Caco-2 (cell line): ENCODE results near the gene SPTBN1. TPM values are rescaled to one million over a fixed set of nuclear protein-coding genes. Genes with fewer than 3 reads are reported as not detected.

Source experiments
- BruUV-seq: library from RNA; stranded (reverse); fragments of 400-500 nt; replicated peaks from 2 replicates; lab custom pipeline; 2021; lab: Mats Ljungman, UMichigan
- CTCF ChIA-PET: fragments of 300-600 bp; sonication (Branson Sonifier 250); formaldehyde crosslinking; loops from one replicate; lab custom pipeline; 2022; ENCODE audit warnings: antibody characterized with exemption; lab: Charles Lee
- POLR2A ChIA-PET: fragments of 300-600 bp; sonication (Branson Sonifier 250); formaldehyde crosslinking; loops from one replicate; lab custom pipeline; 2022; ENCODE audit warnings: antibody characterized with exemption; lab: Charles Lee
- DNase-seq, 2 experiments: peaks; one replicate each; pipeline versions ENCODE4 v3.0.0 to v3.0.0-alpha.2; 2020 to 2022
- H3K27me3 ChIP-seq: replicated peaks from 2 replicates; pipeline ENCODE4 v1.6.0; 2011; ENCODE audit warnings: low read length; ENCODE audit not compliant: control insufficient read depth, insufficient read depth
- H3K36me3 ChIP-seq: 2 replicates; pipeline ENCODE4 v1.5.1; 2011; ENCODE audit warnings: low read length; ENCODE audit not compliant: control insufficient read depth, insufficient read depth
- H3K4me1 ChIP-seq: fragments of 250-450 bp; sonication (Bioruptor Pico); 2 replicates; pipeline ENCODE4 v1.5.1; 2020; ENCODE audit warnings: mild to moderate bottlenecking
- H3K4me3 ChIP-seq: 2 replicates; pipeline ENCODE4 v1.5.1; 2011; ENCODE audit warnings: low read depth, mild to moderate bottlenecking, control low read depth, low read length
- H3K9me3 ChIP-seq: fragments of 250-450 bp; sonication (Bioruptor Pico); 2 replicates; pipeline ENCODE4 v1.5.1; 2020; ENCODE audit warnings: mild to moderate bottlenecking, moderate library complexity
- H3K27ac Mint-ChIP-seq: one replicate; pipeline ENCODE4 v1.8.0; 2022; ENCODE audit warnings: mixed read lengths; ENCODE audit not compliant: unreplicated experiment
- H3K27me3 Mint-ChIP-seq: one replicate; pipeline ENCODE4 v1.8.0; 2022; ENCODE audit warnings: mixed read lengths; ENCODE audit not compliant: insufficient read depth, unreplicated experiment
- H3K36me3 Mint-ChIP-seq: one replicate; pipeline ENCODE4 v1.8.0; 2022; ENCODE audit warnings: mild to moderate bottlenecking, mixed read lengths; ENCODE audit not compliant: insufficient read depth, unreplicated experiment
- H3K4me1 Mint-ChIP-seq: one replicate; pipeline ENCODE4 v1.8.0; 2022; ENCODE audit warnings: low read depth, mixed read lengths; ENCODE audit not compliant: unreplicated experiment
- H3K4me3 Mint-ChIP-seq: one replicate; pipeline ENCODE4 v1.8.0; 2022; ENCODE audit warnings: mild to moderate bottlenecking, moderate library complexity, mixed read lengths; ENCODE audit not compliant: unreplicated experiment
- H3K9me3 Mint-ChIP-seq: one replicate; pipeline ENCODE4 v1.8.0; 2022; ENCODE audit warnings: mixed read lengths; ENCODE audit not compliant: unreplicated experiment
- intact Hi-C: fragments of 100-400 bp; cut with micrococcal nuclease; formaldehyde crosslinking; loops from one replicate; pipeline ENCODE4 v1.10.0; 2022; ENCODE audit not compliant: unreplicated experiment
- total RNA-seq: library from RNA; stranded (reverse); gene quantifications from 2 replicates; pipeline ENCODE4 v1.2.3, GENCODE V29; 2022
- TF ChIP-seq, protein P1 (sequence below), 2 experiments: fragments of 200-600 bp in 1 of 2; IDR thresholded peaks; 1 replicate in 1 of 2; 2 replicates in 1 of 2; pipeline versions ENCODE4 v1.5.1 to v1.8.0; 2011 to 2022; ENCODE audit warnings: antibody characterized with exemption in 1 of 2, control low read depth in 1 of 2, inconsistent platforms in 1 of 2, low read depth in 1 of 2, low read length in 1 of 2, mild to moderate bottlenecking in 1 of 2, moderate library complexity in 1 of 2; ENCODE audit not compliant: insufficient read depth in 1 of 2, severe bottlenecking in 1 of 2, unreplicated experiment in 1 of 2

The SPTBN1 gene
- total RNA-seq, 1 experiment from 2014 or later: 361 TPM

- TF ChIP-seq, protein P1, sequence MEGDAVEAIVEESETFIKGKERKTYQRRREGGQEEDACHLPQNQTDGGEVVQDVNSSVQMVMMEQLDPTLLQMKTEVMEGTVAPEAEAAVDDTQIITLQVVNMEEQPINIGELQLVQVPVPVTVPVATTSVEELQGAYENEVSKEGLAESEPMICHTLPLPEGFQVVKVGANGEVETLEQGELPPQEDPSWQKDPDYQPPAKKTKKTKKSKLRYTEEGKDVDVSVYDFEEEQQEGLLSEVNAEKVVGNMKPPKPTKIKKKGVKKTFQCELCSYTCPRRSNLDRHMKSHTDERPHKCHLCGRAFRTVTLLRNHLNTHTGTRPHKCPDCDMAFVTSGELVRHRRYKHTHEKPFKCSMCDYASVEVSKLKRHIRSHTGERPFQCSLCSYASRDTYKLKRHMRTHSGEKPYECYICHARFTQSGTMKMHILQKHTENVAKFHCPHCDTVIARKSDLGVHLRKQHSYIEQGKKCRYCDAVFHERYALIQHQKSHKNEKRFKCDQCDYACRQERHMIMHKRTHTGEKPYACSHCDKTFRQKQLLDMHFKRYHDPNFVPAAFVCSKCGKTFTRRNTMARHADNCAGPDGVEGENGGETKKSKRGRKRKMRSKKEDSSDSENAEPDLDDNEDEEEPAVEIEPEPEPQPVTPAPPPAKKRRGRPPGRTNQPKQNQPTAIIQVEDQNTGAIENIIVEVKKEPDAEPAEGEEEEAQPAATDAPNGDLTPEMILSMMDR (IDR thresholded peaks at IDR 0.05; ENCODE audit: insufficient read depth in 1 of 2, low read depth in 1 of 2, low read length in 1 of 2, severe bottlenecking in 1 of 2, unreplicated experiment in 1 of 2): no peak
- DNase-seq: no peak
- no peaks in the 10 kb centered on the region for H3K27me3 ChIP-seq
- Mint-ChIP-seq H3K4me1 (no peaks in the 10 kb centered on the region), H3K4me3 (no peak overlapping the region), H3K27me3 (peaks cover 3% of the 10 kb centered on the region), H3K36me3 (no peaks in the 10 kb centered on the region), H3K9me3 (no peaks in the 10 kb centered on the region), H3K27ac (no peak overlapping the region)
- no TSS peak for BruUV-seq
- CTCF ChIA-PET: interaction anchor here (0.6 kb wide), 1 partner anchor 557 kb away, joined by 3 read pairs; no protein-coding TSS in a partner anchor
- peaks cover 3% of the 10 kb centered on the region; the same call in 1 of the 2 replicates for H3K9me3 ChIP-seq
- intact Hi-C loops: no loop called here
- POLR2A ChIA-PET: no interaction called here
- H3K36me3 ChIP-seq: no peaks in the 10 kb centered on the region
- no peak overlapping the region for H3K4me3 ChIP-seq
- no peaks in the 10 kb centered on the region for H3K4me1 ChIP-seq
Observed at GRCh38 chr2:54714996-54715395, 258.9 kb downstream of the SPTBN1 start.

- H3K36me3 ChIP-seq: no peaks in the 10 kb centered on the region
- Mint-ChIP-seq H3K27me3 (peaks cover 3% of the 10 kb centered on the region), H3K36me3 (no peaks in the 10 kb centered on the region), H3K4me3 (no peak overlapping the region), H3K9me3 (no peaks in the 10 kb centered on the region), H3K4me1 (no peaks in the 10 kb centered on the region), H3K27ac (no peak overlapping the region)
- H3K9me3 ChIP-seq: peaks cover 3% of the 10 kb centered on the region; the same call in 1 of the 2 replicates
- TF ChIP-seq, protein P1 (IDR thresholded peaks at IDR 0.05; ENCODE audit: insufficient read depth in 1 of 2, low read depth in 1 of 2, low read length in 1 of 2, severe bottlenecking in 1 of 2, unreplicated experiment in 1 of 2): no peak
- ChIA-PET POLR2A (no interaction called here), CTCF (no interaction called here)
- no TSS peak for BruUV-seq
- DNase-seq: no peak
- no peaks in the 10 kb centered on the region for H3K4me1 ChIP-seq
- no peaks in the 10 kb centered on the region for H3K27me3 ChIP-seq
- H3K4me3 ChIP-seq: no peak overlapping the region
- intact Hi-C loops: no loop called here
Observed at GRCh38 chr2:54716375-54716774, 260.2 kb downstream of the SPTBN1 start.

- Histone ChIP-seq H3K9me3 (0 out of 2 replicates have a peak, but pooled peaks cover 3% of the 10 kb centered on the region), H3K4me1 (no peaks in the 10 kb centered on the region), H3K36me3 (no peaks in the 10 kb centered on the region), H3K27me3 (no peaks in the 10 kb centered on the region), H3K4me3 (no peak overlapping the region)
- no TSS peak for BruUV-seq
- POLR2A ChIA-PET: no interaction called here
- no peaks in the 10 kb centered on the region for H3K36me3 Mint-ChIP-seq
- TF ChIP-seq, protein P1 (IDR thresholded peaks at IDR 0.05; ENCODE audit: insufficient read depth in 1 of 2, low read depth in 1 of 2, low read length in 1 of 2, severe bottlenecking in 1 of 2, unreplicated experiment in 1 of 2): no peak
- peaks cover 6% of the 10 kb centered on the region for H3K27me3 Mint-ChIP-seq
- no peak for DNase-seq
- intact Hi-C loops: loop anchor here (5.0 kb wide), 1 partner anchor 117 kb away; no protein-coding TSS in a partner anchor
- H3K27ac Mint-ChIP-seq: no peak overlapping the region
- H3K9me3 Mint-ChIP-seq: no peaks in the 10 kb centered on the region
- H3K4me1 Mint-ChIP-seq: no peaks in the 10 kb centered on the region
- no peak overlapping the region for H3K4me3 Mint-ChIP-seq
- CTCF ChIA-PET: no interaction called here
Observed at GRCh38 chr2:54720563-54720962, 264.4 kb downstream of the SPTBN1 start.

Other genes starting within 250 kb of the SPTBN1 start
- gene TSPYL6, start 200.1 kb upstream of the SPTBN1 start, total RNA-seq: not detected in 2 replicates